ENCODE results near the gene VPREB1.
"Not testable (repeated sequence)": the region's sequence is repeated elsewhere in the genome, so short reads cannot be mapped to it uniquely, and the experiment has no call there.

The VPREB1 gene

GRCh38 chr22:22216450-22216959, 28.1 kb upstream of the VPREB1 start:
- no peak for TF ChIP-seq BHLHE40 (IDR thresholded peaks at IDR 0.05; ENCODE audit: borderline replicate concordance)
- TF ChIP-seq L3MBTL2 (conservative IDR thresholded peaks at IDR 0.05), result no peak
- no peak for TF ChIP-seq TARDBP (IDR thresholded peaks at IDR 0.05)
- TF ChIP-seq FOXK2 (IDR thresholded peaks at IDR 0.05), result no peak
- no peak for TF ChIP-seq LEF1 (IDR thresholded peaks at IDR 0.05; ENCODE audit: borderline replicate concordance)
- TF ChIP-seq ARNT (IDR thresholded peaks at IDR 0.05), result no peak
- no peak for TF ChIP-seq CTBP1 (IDR thresholded peaks at IDR 0.05; ENCODE audit: borderline replicate concordance)
- TF ChIP-seq FOXM1 (IDR thresholded peaks at IDR 0.05; ENCODE audit: borderline replicate concordance), result no peak
- no peak for TF ChIP-seq NFRKB (IDR thresholded peaks at IDR 0.05)
- TF ChIP-seq FOXA1 (IDR thresholded peaks at IDR 0.05), result no peak
- TF ChIP-seq ELF4 (IDR thresholded peaks at IDR 0.05), result no peak
- no peak for DNase-seq (ENCODE audit: extremely low spot score)
- POLR2A ChIA-PET, result no interaction called here
- CTCF ChIA-PET, result interaction anchor here (0.5 to 1.4 kb wide), 3 partner anchors 9 to 131 kb away, joined by 3 to 6 read pairs (median 4); no protein-coding TSS in a partner anchor

- CTCF ChIA-PET, result interaction anchor here (1.0 kb wide), 1 partner anchor 17 kb away, joined by 3 read pairs; no protein-coding TSS in a partner anchor
- POLR2A ChIA-PET, result no interaction called here
- no peak for DNase-seq (ENCODE audit: extremely low spot score)
- TF ChIP-seq SUZ12 (IDR thresholded peaks at IDR 0.05), result no peak
Measured at GRCh38 chr22:22218302-22218701, 26.3 kb upstream of the VPREB1 start.

GRCh38 chr22:22219140-22219996, 25.2 kb upstream of the VPREB1 start:
- POLR2A ChIA-PET, result no interaction called here
- CTCF ChIA-PET, result interaction anchor here (1.0 kb wide), 1 partner anchor 16 kb away, joined by 3 read pairs; no protein-coding TSS in a partner anchor
- TF ChIP-seq TARDBP (IDR thresholded peaks at IDR 0.05) (no peak), FOXA1 (IDR thresholded peaks at IDR 0.05) (no peak), FOXM1 (IDR thresholded peaks at IDR 0.05; ENCODE audit: borderline replicate concordance) (no peak), ARNT (IDR thresholded peaks at IDR 0.05) (no peak), CTBP1 (IDR thresholded peaks at IDR 0.05; ENCODE audit: borderline replicate concordance) (no peak), L3MBTL2 (conservative IDR thresholded peaks at IDR 0.05) (no peak)

GRCh38 chr22:22221043-22221442, 23.5 kb upstream of the VPREB1 start:
- CTCF ChIA-PET; POLR2A ChIA-PET; DNase-seq (ENCODE audit: extremely low spot score): not testable (repeated sequence)

More at GRCh38 chr22:22219140-22219996, 25.2 kb upstream of the VPREB1 start:
- no peak for DNase-seq (ENCODE audit: extremely low spot score)

GRCh38 chr22:22226448-22227187, 18.0 kb upstream of the VPREB1 start:
- ChIA-PET CTCF (interaction anchor here (0.6 to 1.2 kb wide), 5 partner anchors 9 to 184 kb away, joined by 3 to 6 read pairs (median 4); no protein-coding TSS in a partner anchor), POLR2A (interaction anchor here (0.6 kb wide), 1 partner anchor 72 kb away, joined by 3 read pairs; no protein-coding TSS in a partner anchor)
- no peak for DNase-seq (ENCODE audit: extremely low spot score)
- TF ChIP-seq FOXK2 (IDR thresholded peaks at IDR 0.05) (no peak), TARDBP (IDR thresholded peaks at IDR 0.05) (no peak), ELF4 (IDR thresholded peaks at IDR 0.05) (no peak), SP1 (IDR thresholded peaks at IDR 0.05) (no peak), HDGF (IDR thresholded peaks at IDR 0.05; ENCODE audit: borderline replicate concordance) (no peak), NFRKB (IDR thresholded peaks at IDR 0.05) (no peak), FOXM1 (IDR thresholded peaks at IDR 0.05; ENCODE audit: borderline replicate concordance) (no peak), LEF1 (IDR thresholded peaks at IDR 0.05; ENCODE audit: borderline replicate concordance) (no peak), BHLHE40 (IDR thresholded peaks at IDR 0.05; ENCODE audit: borderline replicate concordance) (no peak), PKNOX1 (IDR thresholded peaks at IDR 0.05) (no peak), L3MBTL2 (conservative IDR thresholded peaks at IDR 0.05) (no peak), ZNF384 (IDR thresholded peaks at IDR 0.05) (no peak), SUZ12 (IDR thresholded peaks at IDR 0.05) (no peak), CTBP1 (IDR thresholded peaks at IDR 0.05; ENCODE audit: borderline replicate concordance) (no peak)

- POLR2A ChIA-PET, result no interaction called here
- CTCF ChIA-PET, result no interaction called here
- TF ChIP-seq TARDBP (IDR thresholded peaks at IDR 0.05) (no peak), SUZ12 (IDR thresholded peaks at IDR 0.05) (no peak), SP1 (IDR thresholded peaks at IDR 0.05) (no peak)
- DNase-seq (ENCODE audit: extremely low spot score), result no peak
Measured at GRCh38 chr22:22228421-22228820, 16.2 kb upstream of the VPREB1 start.

GRCh38 chr22:22228921-22229320, 15.7 kb upstream of the VPREB1 start:
- CTCF ChIA-PET, result no interaction called here
- DNase-seq (ENCODE audit: extremely low spot score), result no peak
- POLR2A ChIA-PET, result no interaction called here
- TF ChIP-seq LEF1 (IDR thresholded peaks at IDR 0.05; ENCODE audit: borderline replicate concordance) (no peak), ARNT (IDR thresholded peaks at IDR 0.05) (no peak), SUZ12 (IDR thresholded peaks at IDR 0.05) (no peak), BHLHE40 (IDR thresholded peaks at IDR 0.05; ENCODE audit: borderline replicate concordance) (no peak), SP1 (IDR thresholded peaks at IDR 0.05) (no peak)

Data from HEK293T (cell line).